Liver (tissue), 3 donors: Measurements from ENCODE around the gene SLC49A3.
"Not testable (repeated sequence)": the region's sequence is repeated elsewhere in the genome, so short reads cannot be mapped to it uniquely, and the experiment has no call there.

Experiments used
- EGR1 ChIP-seq, 2 donors: IDR thresholded peaks; 2 replicates each; pipeline ENCODE4 v1.6.1; 2016 to 2018; ENCODE audit warnings: antibody characterized with exemption in 2 of 2, low read depth in 2 of 2
- GABPA ChIP-seq, 2 donors: IDR thresholded peaks in 1 of 2; conservative IDR thresholded peaks in 1 of 2; 2 replicates each; pipeline ENCODE4 v1.6.1; 2016; ENCODE audit warnings: antibody characterized with exemption in 2 of 2, mild to moderate bottlenecking in 1 of 2, moderate library complexity in 1 of 2
- JUND ChIP-seq, 2 donors: IDR thresholded peaks; 2 replicates each; pipeline ENCODE4 v1.6.1; 2016; ENCODE audit warnings: antibody characterized with exemption in 2 of 2
- RXRA ChIP-seq, 2 donors: IDR thresholded peaks; 2 replicates each; pipeline ENCODE4 v1.6.1; 2017 to 2018; ENCODE audit warnings: antibody characterized with exemption in 2 of 2, mild to moderate bottlenecking in 1 of 2
- SP1 ChIP-seq: IDR thresholded peaks from 2 replicates; pipeline ENCODE4 v1.6.1; 2018; ENCODE audit warnings: antibody characterized with exemption, mild to moderate bottlenecking
- TAF1 ChIP-seq: conservative IDR thresholded peaks from 2 replicates; pipeline ENCODE4 v1.6.1; 2016; ENCODE audit warnings: antibody characterized with exemption, mild to moderate bottlenecking
- YY1 ChIP-seq: IDR thresholded peaks from 2 replicates; pipeline ENCODE4 v1.6.1; 2016; ENCODE audit warnings: antibody characterized with exemption, mild to moderate bottlenecking
- TF ChIP-seq, protein P1 (sequence below): fragments of 150-350 bp; IDR thresholded peaks from 2 replicates; pipeline ENCODE4 v1.5.1; 2017; ENCODE audit warnings: improper control_type of control experiment, low read depth, low read length; ENCODE audit not compliant: missing input control
- donor health status: healthy.
- donor health status: healthy.

DNA sequence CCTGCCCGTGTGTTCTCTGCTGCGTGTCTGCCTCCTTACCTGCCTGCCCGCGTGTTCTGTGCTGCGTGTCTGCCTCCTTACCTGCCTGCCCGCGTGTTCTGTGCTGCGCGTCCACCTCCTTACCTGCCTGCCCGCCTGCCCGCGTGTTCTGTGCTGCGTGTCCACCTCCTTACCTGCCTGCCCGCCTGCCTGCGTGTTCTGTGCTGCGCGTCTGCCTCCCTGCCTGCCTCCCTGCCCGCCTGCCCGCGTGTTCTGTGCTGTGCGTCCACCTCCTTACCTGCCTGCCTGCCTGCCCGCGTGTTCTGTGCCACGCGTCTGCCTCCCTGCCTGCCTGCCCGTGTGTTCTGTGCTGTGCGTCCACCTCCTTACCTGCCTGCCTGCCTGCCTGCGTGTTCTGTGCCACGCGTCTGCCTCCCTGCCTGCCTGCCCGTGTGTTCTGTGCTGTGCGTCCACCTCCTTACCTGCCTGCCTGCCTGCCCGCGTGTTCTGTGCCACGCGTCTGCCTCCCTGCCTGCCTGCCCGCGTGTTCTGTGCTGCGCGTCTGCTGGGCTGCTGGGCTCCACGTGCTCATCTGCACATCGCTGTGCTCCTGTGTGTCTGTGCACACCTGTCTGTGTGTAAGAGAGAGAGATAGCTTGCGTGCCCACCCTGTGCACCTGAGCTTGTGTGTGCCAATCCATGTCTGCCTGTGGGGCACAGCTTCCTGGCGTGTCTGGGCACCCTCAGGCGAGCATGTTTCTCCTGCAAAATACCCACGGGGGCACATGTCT lies 53.7 kb downstream of the SLC49A3 start:
- not testable (repeated sequence) for TF ChIP-seq SP1; EGR1 (IDR thresholded peaks at IDR 0.05; ENCODE audit: low read depth in 2 of 2); YY1; JUND (IDR thresholded peaks at IDR 0.05); RXRA (IDR thresholded peaks at IDR 0.05); TAF1; GABPA (IDR thresholded peaks at IDR 0.05 in 1 of 2, conservative IDR thresholded peaks at IDR 0.05 in 1 of 2)
- TF ChIP-seq, protein P1, sequence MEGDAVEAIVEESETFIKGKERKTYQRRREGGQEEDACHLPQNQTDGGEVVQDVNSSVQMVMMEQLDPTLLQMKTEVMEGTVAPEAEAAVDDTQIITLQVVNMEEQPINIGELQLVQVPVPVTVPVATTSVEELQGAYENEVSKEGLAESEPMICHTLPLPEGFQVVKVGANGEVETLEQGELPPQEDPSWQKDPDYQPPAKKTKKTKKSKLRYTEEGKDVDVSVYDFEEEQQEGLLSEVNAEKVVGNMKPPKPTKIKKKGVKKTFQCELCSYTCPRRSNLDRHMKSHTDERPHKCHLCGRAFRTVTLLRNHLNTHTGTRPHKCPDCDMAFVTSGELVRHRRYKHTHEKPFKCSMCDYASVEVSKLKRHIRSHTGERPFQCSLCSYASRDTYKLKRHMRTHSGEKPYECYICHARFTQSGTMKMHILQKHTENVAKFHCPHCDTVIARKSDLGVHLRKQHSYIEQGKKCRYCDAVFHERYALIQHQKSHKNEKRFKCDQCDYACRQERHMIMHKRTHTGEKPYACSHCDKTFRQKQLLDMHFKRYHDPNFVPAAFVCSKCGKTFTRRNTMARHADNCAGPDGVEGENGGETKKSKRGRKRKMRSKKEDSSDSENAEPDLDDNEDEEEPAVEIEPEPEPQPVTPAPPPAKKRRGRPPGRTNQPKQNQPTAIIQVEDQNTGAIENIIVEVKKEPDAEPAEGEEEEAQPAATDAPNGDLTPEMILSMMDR, result not testable (repeated sequence)
